Liver (tissue), 9 donors: ENCODE measurements around the gene HNRNPM. TPM values are rescaled to one million over a fixed set of nuclear protein-coding genes. Genes with fewer than 3 reads are reported as not detected.

ENCODE experiments used
- DNase-seq: peaks from one replicate; pipeline ENCODE4 v3.0.0-alpha.2; 2017; ENCODE audit warnings: low spot score
- H3K27ac ChIP-seq, 2 donors: one replicate each; pipeline ENCODE4 v1.7.0; 2013; ENCODE audit warnings: inconsistent platforms in 2 of 2, low read length in 2 of 2, control low read depth in 1 of 2, low read depth in 1 of 2, mild to moderate bottlenecking in 1 of 2
- H3K27me3 ChIP-seq, 4 donors: one replicate each; pipeline versions ENCODE4 v1.6.1 to v1.7.0; 2013; ENCODE audit warnings: low read length in 3 of 4, inconsistent platforms in 1 of 4, mild to moderate bottlenecking in 1 of 4, moderate library complexity in 1 of 4; ENCODE audit not compliant: control insufficient read depth in 4 of 4, insufficient read depth in 4 of 4
- H3K36me3 ChIP-seq, 4 donors: one replicate each; pipeline versions ENCODE4 v1.6.1 to v1.7.0; 2013; ENCODE audit warnings: low read length in 3 of 4, mild to moderate bottlenecking in 3 of 4, low read depth in 1 of 4, moderate library complexity in 1 of 4; ENCODE audit not compliant: control insufficient read depth in 4 of 4, insufficient read depth in 3 of 4
- H3K4me1 ChIP-seq, 4 donors: one replicate each; pipeline versions ENCODE4 v1.6.1 to v1.7.0; 2013; ENCODE audit warnings: low read length in 3 of 4, mild to moderate bottlenecking in 3 of 4, moderate library complexity in 1 of 4; ENCODE audit not compliant: control insufficient read depth in 4 of 4, insufficient read depth in 4 of 4
- H3K4me3 ChIP-seq, 3 donors: one replicate each; pipeline versions ENCODE4 v1.6.1 to v1.7.0; 2013; ENCODE audit warnings: low read length in 3 of 3, control low read depth in 1 of 3, low read depth in 1 of 3, mild to moderate bottlenecking in 1 of 3
- H3K9ac ChIP-seq, 2 donors: one replicate each; pipeline ENCODE4 v1.7.0; 2013; ENCODE audit warnings: low read length in 2 of 2, mild to moderate bottlenecking in 2 of 2, moderate library complexity in 2 of 2, control low read depth in 1 of 2, low read depth in 1 of 2
- H3K9me3 ChIP-seq, 4 donors: one replicate each; pipeline versions ENCODE4 v1.6.1 to v1.7.0; 2013; ENCODE audit warnings: low read length in 3 of 4; ENCODE audit not compliant: control insufficient read depth in 4 of 4
- ATF3 ChIP-seq: IDR thresholded peaks from 2 replicates; pipeline ENCODE4 v1.6.1; 2016; ENCODE audit warnings: antibody characterized with exemption
- CTCF ChIP-seq: fragments of 150-350 bp; IDR thresholded peaks from 2 replicates; pipeline ENCODE4 v1.5.1; 2017; ENCODE audit warnings: improper control_type of control experiment, low read depth, low read length; ENCODE audit not compliant: missing input control
- JUND ChIP-seq, 2 donors: IDR thresholded peaks; 2 replicates each; pipeline ENCODE4 v1.6.1; 2016; ENCODE audit warnings: antibody characterized with exemption in 2 of 2
- NR2F2 ChIP-seq: IDR thresholded peaks from 2 replicates; pipeline ENCODE4 v1.6.1; 2016; ENCODE audit warnings: antibody characterized with exemption
- RAD21 ChIP-seq, 2 donors: IDR thresholded peaks; 2 replicates each; pipeline ENCODE4 v1.6.1; 2016; ENCODE audit warnings: antibody characterized with exemption in 2 of 2, mild to moderate bottlenecking in 2 of 2
- REST ChIP-seq: IDR thresholded peaks from 2 replicates; pipeline ENCODE4 v1.6.1; 2016; ENCODE audit warnings: antibody characterized with exemption, mild to moderate bottlenecking
- RXRA ChIP-seq, 2 donors: IDR thresholded peaks; 2 replicates each; pipeline ENCODE4 v1.6.1; 2017 to 2018; ENCODE audit warnings: antibody characterized with exemption in 2 of 2, mild to moderate bottlenecking in 1 of 2
- SP1 ChIP-seq: IDR thresholded peaks from 2 replicates; pipeline ENCODE4 v1.6.1; 2018; ENCODE audit warnings: antibody characterized with exemption, mild to moderate bottlenecking
- YY1 ChIP-seq: IDR thresholded peaks from 2 replicates; pipeline ENCODE4 v1.6.1; 2016; ENCODE audit warnings: antibody characterized with exemption, mild to moderate bottlenecking
- WGBS: extraction: QIAGEN DNeasy Blood & Tissue Kit; methylation state at CpG from one replicate; pipeline ENCODE4 v1.1.7; 2013; 5-methylcytosine and 5-hydroxymethylcytosine counted together
- polyA plus RNA-seq, 2 donors: library from polyadenylated mRNA; stranded (reverse) in 1 of 2; unstranded in 1 of 2; fragments of 200-250 nt in 1 of 2; fragments of >200 nt in 1 of 2; fragmentation: Nextera tagmentation in 1 of 2; extraction: Ambion mirVana in 1 of 2; gene quantifications; one replicate each; pipeline versions ENCODE4 v1.2.1 to v1.2.3, GENCODE V29; 2013 to 2015
- total RNA-seq, 2 donors: library from RNA; depleted of rRNA; stranded (reverse); fragments of >200 nt; gene quantifications; one replicate each; pipeline ENCODE4 v1.2.3, GENCODE V29; 2014
- donor health status: healthy.
- donor health status: healthy.
- donor health status: healthy.
- donor health status: healthy.
- donor health status: healthy.

Gene HNRNPM
- total and polyA plus RNA-seq, 4 donors, result 39.4 to 86.9 (median 70.7) TPM

DNA sequence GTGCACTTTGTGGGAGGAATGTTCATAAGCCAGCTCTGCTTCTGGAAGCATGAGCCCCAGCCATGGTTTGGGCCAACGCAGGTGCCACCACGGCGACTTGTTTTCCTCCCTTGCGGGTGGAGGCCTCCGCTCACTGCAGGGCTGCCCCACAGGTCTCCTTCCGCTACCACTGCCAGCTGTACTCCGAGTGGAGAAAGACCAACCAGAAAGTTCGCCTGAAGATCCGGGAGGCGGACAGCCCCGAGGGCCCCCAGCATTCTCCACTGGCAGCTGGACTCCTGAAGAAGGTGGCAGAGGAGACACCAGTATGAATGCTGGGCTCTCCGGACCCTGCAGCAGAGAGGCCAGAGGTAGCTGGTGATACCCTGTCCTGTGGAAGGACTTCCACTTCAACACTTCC, 6.5 kb upstream of the HNRNPM start:
- Histone ChIP-seq H3K36me3 (peaks cover 0 to 9% (median 1%) of the 10 kb centered on the region in 4 donors), H3K4me3 (no peak overlapping the region), H3K27ac (no peak overlapping the region), H3K27me3 (no peaks in the 10 kb centered on the region), H3K9ac (no peak overlapping the region), H3K4me1 (peaks cover 0 to 3% (median 1%) of the 10 kb centered on the region in 4 donors), H3K9me3 (no peaks in the 10 kb centered on the region)
- TF ChIP-seq RXRA (IDR thresholded peaks at IDR 0.05), result no peak
- no peak for TF ChIP-seq REST
- TF ChIP-seq CTCF, result no peak
- no peak for TF ChIP-seq SP1
- no peak for TF ChIP-seq ATF3
- TF ChIP-seq YY1, result no peak
- WGBS, result 98% methylated on average over 12 of the region's 12 CpGs
- no peak for DNase-seq

DNA sequence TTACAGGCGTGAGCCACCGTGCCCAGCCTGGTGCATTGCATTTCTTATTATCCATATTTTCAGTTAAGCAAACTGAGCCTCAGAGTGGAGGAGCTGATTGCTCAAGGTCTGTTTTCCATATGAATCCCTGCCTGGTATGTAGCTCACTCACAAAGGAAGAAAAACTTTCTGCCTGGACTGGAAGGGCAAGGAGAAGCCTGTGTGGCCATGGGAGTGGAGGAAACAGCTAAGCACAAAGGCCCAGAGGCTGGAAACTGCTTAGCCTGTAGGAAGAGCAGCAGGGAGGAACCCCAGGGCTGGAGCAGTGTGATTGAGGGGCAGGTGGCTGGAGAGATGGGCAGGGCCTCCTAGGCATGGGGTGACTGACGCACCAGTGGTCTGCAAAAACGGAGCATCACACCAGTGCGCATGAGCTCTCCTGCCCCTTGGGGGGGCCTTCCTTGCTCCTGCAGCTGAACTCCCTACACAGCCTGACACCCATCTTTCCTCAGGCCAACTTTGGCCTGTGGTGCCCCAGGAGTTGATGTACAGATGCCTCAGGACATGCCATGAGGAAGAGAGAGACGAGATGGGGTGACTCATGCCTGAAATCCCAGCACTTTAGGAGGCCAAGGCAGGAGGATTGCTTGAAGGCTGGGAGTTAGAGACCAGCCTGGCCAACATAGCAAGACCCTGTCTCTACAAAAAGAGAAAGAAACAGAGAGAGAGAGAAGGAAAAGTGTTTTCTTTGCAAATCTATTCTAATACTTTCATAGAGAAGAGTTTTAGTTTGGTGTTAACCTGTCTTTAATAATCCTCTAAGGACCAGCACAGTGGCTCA, 2.8 kb upstream of the HNRNPM start:
- TF ChIP-seq RAD21 (IDR thresholded peaks at IDR 0.05), result no peak
- no peak for TF ChIP-seq NR2F2
- no peak for TF ChIP-seq YY1
- TF ChIP-seq CTCF, result no peak
- no peak for TF ChIP-seq JUND (IDR thresholded peaks at IDR 0.05)
- no peak for TF ChIP-seq SP1
- no peak overlapping the region for H3K4me3 ChIP-seq
- DNase-seq, result no peak
- peaks cover 1 to 14% (median 11%) of the 10 kb centered on the region in 4 donors for H3K4me1 ChIP-seq
- no peak overlapping the region for H3K27ac ChIP-seq
- no peaks in the 10 kb centered on the region for H3K27me3 ChIP-seq
- peaks cover 0 to 9% (median 3%) of the 10 kb centered on the region in 4 donors for H3K36me3 ChIP-seq
- 91% methylated on average over 6 of the region's 6 CpGs for WGBS
- no peaks in the 10 kb centered on the region for H3K9me3 ChIP-seq
- H3K9ac ChIP-seq, result no peak overlapping the region
